HepG2 (cell line): Measurements from ENCODE around the gene LTB4R. TPM values are rescaled to one million over a fixed set of nuclear protein-coding genes. Genes with fewer than 3 reads are reported as not detected.

Experiments used
- ARID5B ChIP-seq: IDR thresholded peaks from 2 replicates; pipeline ENCODE4 v1.4.0; 2020; ENCODE audit warnings: mild to moderate bottlenecking, missing genetic modification reagents
- ARNT2 ChIP-seq: sonication (generic); formaldehyde crosslinking; IDR thresholded peaks from 2 replicates; pipeline ENCODE4 v1.8.0; 2022; ENCODE audit warnings: mild to moderate bottlenecking, low read depth, missing genetic modification reagents, moderate library complexity
- HIVEP1 ChIP-seq: sonication (generic); formaldehyde crosslinking; IDR thresholded peaks from 2 replicates; pipeline ENCODE4 v1.4.0; 2020; ENCODE audit warnings: mild to moderate bottlenecking, missing genetic modification reagents
- KDM4B ChIP-seq: sonication (generic); formaldehyde crosslinking; IDR thresholded peaks from 2 replicates; pipeline ENCODE4 v1.4.0; 2020; ENCODE audit warnings: missing genetic modification reagents
- KLF16 ChIP-seq, 2 experiments: sonication (generic) in 1 of 2; formaldehyde crosslinking in 1 of 2; IDR thresholded peaks; 2 replicates each; pipeline versions ENCODE4 v1.6.1 to v1.8.0; 2016 to 2023; ENCODE audit warnings: missing genetic modification reagents in 2 of 2, missing compliant biosample characterization in 1 of 2
- NFATC3 ChIP-seq: sonication (generic); formaldehyde crosslinking; IDR thresholded peaks from 2 replicates; pipeline ENCODE4 v1.5.1; 2020; ENCODE audit warnings: mild to moderate bottlenecking, missing genetic modification reagents
- NR0B2 ChIP-seq: sonication (generic); formaldehyde crosslinking; IDR thresholded peaks from 2 replicates; pipeline ENCODE4 v1.4.0; 2020; ENCODE audit warnings: mild to moderate bottlenecking, missing genetic modification reagents
- NR2F2 ChIP-seq: IDR thresholded peaks from 2 replicates; pipeline ENCODE4 v1.6.1; 2012; ENCODE audit warnings: low read depth, inconsistent platforms, borderline replicate concordance
- NRL ChIP-seq: sonication (generic); formaldehyde crosslinking; IDR thresholded peaks from 2 replicates; pipeline ENCODE4 v1.5.0; 2020; ENCODE audit warnings: missing genetic modification reagents, mild to moderate bottlenecking, moderate library complexity, borderline replicate concordance
- PHB2 ChIP-seq: fragments of 450-650 bp; IDR thresholded peaks from 2 replicates; pipeline ENCODE4 v1.6.1; 2018; ENCODE audit not compliant: partially characterized antibody
- PRMT3 ChIP-seq: sonication (generic); formaldehyde crosslinking; IDR thresholded peaks from 2 replicates; pipeline ENCODE4 v1.8.1; 2022; ENCODE audit warnings: low read depth, mild to moderate bottlenecking, moderate library complexity, missing genetic modification reagents, borderline replicate concordance
- REXO4 ChIP-seq: sonication (generic); formaldehyde crosslinking; IDR thresholded peaks from 2 replicates; pipeline ENCODE4 v1.8.0; 2022; ENCODE audit warnings: missing genetic modification reagents, mild to moderate bottlenecking, borderline replicate concordance
- RFXAP ChIP-seq: sonication (generic); formaldehyde crosslinking; IDR thresholded peaks from 2 replicates; pipeline ENCODE4 v1.4.0; 2020; ENCODE audit warnings: missing genetic modification reagents, borderline replicate concordance
- SMAD9 ChIP-seq: sonication (generic); formaldehyde crosslinking; IDR thresholded peaks from 2 replicates; pipeline ENCODE4 v1.5.1; 2020; ENCODE audit warnings: mild to moderate bottlenecking, missing genetic modification reagents
- SOX13 ChIP-seq, 3 experiments: fragments of 450-650 bp in 1 of 3; sonication (generic) in 1 of 3; formaldehyde crosslinking in 1 of 3; IDR thresholded peaks in 2 of 3; conservative IDR thresholded peaks in 1 of 3; 2 replicates each; pipeline versions ENCODE4 v1.5.0 to v1.6.1; 2016 to 2020; ENCODE audit warnings: antibody characterized with exemption in 1 of 3, mild to moderate bottlenecking in 1 of 3, missing compliant biosample characterization in 1 of 3, missing genetic modification reagents in 1 of 3, moderate library complexity in 1 of 3
- SRY ChIP-seq: sonication (generic); formaldehyde crosslinking; IDR thresholded peaks from 2 replicates; pipeline ENCODE4 v1.8.0; 2022; ENCODE audit warnings: mild to moderate bottlenecking, missing genetic modification reagents
- TARDBP ChIP-seq: sonication (generic); formaldehyde crosslinking; IDR thresholded peaks from 2 replicates; pipeline ENCODE4 v1.8.0; 2022; ENCODE audit warnings: mild to moderate bottlenecking, missing genetic modification reagents
- TCF7L2 ChIP-seq: IDR thresholded peaks from 2 replicates; pipeline ENCODE4 v1.6.1; 2011; ENCODE audit warnings: mild to moderate bottlenecking, low read depth, low read length, moderate library complexity
- XRCC5 ChIP-seq: fragments of 200-400 bp; formaldehyde crosslinking; optimal IDR thresholded peaks from 2 replicates; pipeline ENCODE3; 2017; ENCODE audit warnings: mild to moderate bottlenecking, low read length
- ZMAT3 ChIP-seq: sonication (generic); formaldehyde crosslinking; conservative IDR thresholded peaks from 2 replicates; pipeline ENCODE4 v1.7.0; 2021; ENCODE audit warnings: missing genetic modification reagents
- ZNF121 ChIP-seq: sonication (generic); formaldehyde crosslinking; IDR thresholded peaks from 2 replicates; pipeline ENCODE4 v1.5.0; 2020; ENCODE audit warnings: mild to moderate bottlenecking, missing genetic modification reagents
- ZNF234 ChIP-seq: sonication (generic); formaldehyde crosslinking; conservative IDR thresholded peaks from 2 replicates; pipeline ENCODE4 v1.5.1; 2020; ENCODE audit warnings: mild to moderate bottlenecking, missing genetic modification reagents
- ZNF256 ChIP-seq: sonication (generic); formaldehyde crosslinking; conservative IDR thresholded peaks from 2 replicates; pipeline ENCODE4 v1.4.0; 2020; ENCODE audit warnings: missing genetic modification reagents
- ZNF274 ChIP-seq: sonication (generic); formaldehyde crosslinking; IDR thresholded peaks from 2 replicates; pipeline ENCODE4 v1.5.1; 2020; ENCODE audit warnings: mild to moderate bottlenecking, missing genetic modification reagents
- ZNF3 ChIP-seq: IDR thresholded peaks from 2 replicates; pipeline ENCODE4 v1.7.0; 2017; ENCODE audit warnings: inconsistent platforms
- ZNF460 ChIP-seq: sonication (generic); formaldehyde crosslinking; IDR thresholded peaks from 2 replicates; pipeline ENCODE4 v1.5.1; 2020; ENCODE audit warnings: missing genetic modification reagents, mild to moderate bottlenecking, borderline replicate concordance
- ZNF547 ChIP-seq: sonication (generic); formaldehyde crosslinking; IDR thresholded peaks from 2 replicates; pipeline ENCODE4 v1.5.1; 2020; ENCODE audit warnings: mild to moderate bottlenecking, missing genetic modification reagents
- ZNF562 ChIP-seq: sonication (generic); formaldehyde crosslinking; IDR thresholded peaks from 2 replicates; pipeline ENCODE4 v1.8.0; 2022; ENCODE audit warnings: missing genetic modification reagents, borderline replicate concordance
- ZNF777 ChIP-seq: sonication (generic); formaldehyde crosslinking; IDR thresholded peaks from 2 replicates; pipeline ENCODE4 v1.4.0; 2020; ENCODE audit warnings: missing genetic modification reagents
- ZNF891 ChIP-seq: sonication (generic); formaldehyde crosslinking; IDR thresholded peaks from 2 replicates; pipeline ENCODE4 v1.5.0; 2020; ENCODE audit warnings: mild to moderate bottlenecking, missing genetic modification reagents
- polyA plus RNA-seq, 8 experiments: library from polyadenylated mRNA; depleted of rRNA in 3 of 8; stranded (reverse) in 7 of 8; unstranded in 1 of 8; fragments of >200 nt; fragmentation: Illumina TruSeq in 4 of 8; extraction: Trizol in 4 of 8; gene quantifications; 2 replicates each; pipeline versions ENCODE4 v1.2.1 to v1.2.3, GENCODE V29; 2011 to 2016; ENCODE audit warnings: low read depth in 4 of 8, missing spikeins in 1 of 8, mixed read lengths in 1 of 8; ENCODE audit not compliant: insufficient read depth in 1 of 8
- total RNA-seq, 5 experiments: library from RNA; depleted of rRNA; stranded (reverse); fragments of >200 nt; fragmentation: Illumina TruSeq; extraction: Trizol; gene quantifications; 2 replicates each; pipeline ENCODE4 v1.2.3, GENCODE V29; 2016; ENCODE audit warnings: low read depth in 1 of 5

LTB4R gene
- total and polyA plus RNA-seq, 2 of the 13 experiments (the other 11 are each of a cell fraction or from before 2014, with no cell fraction given): 3.2 to 8.2 TPM

DNA sequence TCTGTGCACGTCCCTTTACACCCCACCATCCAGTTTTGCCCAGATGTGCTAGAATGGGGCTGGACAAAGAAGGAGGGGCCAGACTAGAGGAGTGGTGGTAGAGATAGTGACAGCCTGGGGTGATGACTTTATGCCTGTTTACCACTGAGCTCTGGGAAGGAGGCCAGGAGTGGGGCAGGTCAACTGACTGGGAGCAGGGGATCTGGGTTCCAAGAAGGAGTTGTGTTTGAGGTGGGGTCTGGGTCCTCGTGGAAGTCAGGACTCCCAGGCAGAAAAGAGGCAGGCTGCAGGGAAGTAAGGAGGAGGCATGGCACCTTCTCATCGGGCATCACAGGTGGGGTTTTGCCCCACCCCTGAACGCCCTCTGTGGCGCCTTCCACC is 1.0 kb upstream of the LTB4R start (continued):
- TF ChIP-seq ARID5B (no peak), ZNF777 (no peak), ZNF274 (0 out of 2 replicates have a peak, but pooled peaks have one; percentile 78), ZNF562 (CRISPR knock-in tag) (no peak), HIVEP1 (CRISPR knock-in tag) (0 out of 2 replicates have a peak, but pooled peaks have one; percentile 35), TCF7L2 (no peak), NR0B2 (CRISPR knock-in tag) (no peak), ZNF3 (CRISPR knock-in tag) (no peak), NR2F2 (no peak), ZNF891 (CRISPR knock-in tag) (peak; percentile 39; the same call in 1 of the 2 replicates), NRL (peak; percentile 25; the same call in 1 of the 2 replicates), RFXAP (CRISPR knock-in tag) (no peak), SOX13 (IDR thresholded peaks at IDR 0.05) (no peak), SOX13 (CRISPR knock-in tag; conservative IDR thresholded peaks at IDR 0.05 in 1 of 2, IDR thresholded peaks at IDR 0.05 in 1 of 2) (no peak), ARNT2 (no peak), SMAD9 (CRISPR knock-in tag) (no peak), TARDBP (CRISPR knock-in tag) (no peak), ZNF234 (CRISPR knock-in tag) (no peak), PHB2 (no peak), SRY (CRISPR knock-in tag) (no peak), ZNF547 (0 out of 2 replicates have a peak, but pooled peaks have one; percentile 46), XRCC5 (no peak), KLF16 (CRISPR knock-in tag; IDR thresholded peaks at IDR 0.05) (no peak), PRMT3 (CRISPR knock-in tag) (no peak), ZMAT3 (no peak), ZNF121 (CRISPR knock-in tag) (no peak), ZNF256 (CRISPR knock-in tag) (no peak), NFATC3 (CRISPR knock-in tag) (no peak), REXO4 (no peak), KDM4B (CRISPR knock-in tag) (no peak), ZNF460 (no peak)
